ENCODE results near the gene C12orf50.
"Not testable (repeated sequence)": the region's sequence is repeated elsewhere in the genome, so short reads cannot be mapped to it uniquely, and the experiment has no call there.

C12orf50 gene

GRCh38 chr12:87985069-87985675, 44.0 kb downstream of the C12orf50 start:
- no peak for DNase-seq

- peak; percentile 76 for DNase-seq
These were observed 47.0 kb downstream of the C12orf50 start for GRCh38 chr12:87982208-87982607.

- DNase-seq = peak; percentile 5
These were observed 47.7 kb downstream of the C12orf50 start for GRCh38 chr12:87981495-87981894.

GRCh38 chr12:87975879-87976278, 53.3 kb downstream of the C12orf50 start:
- DNase-seq = no peak

GRCh38 chr12:87967871-87968270, 61.3 kb downstream of the C12orf50 start:
- peak; percentile 6 for DNase-seq

- no peak for DNase-seq
These were observed 68.6 kb downstream of the C12orf50 start for GRCh38 chr12:87960566-87960965.

- not testable (repeated sequence) for DNase-seq
These were observed 75.2 kb downstream of the C12orf50 start for GRCh38 chr12:87954028-87954427.

GRCh38 chr12:87953256-87953860, 75.8 kb downstream of the C12orf50 start:
- DNase-seq = peak; percentile 63

GRCh38 chr12:87952850-87953249, 76.4 kb downstream of the C12orf50 start:
- DNase-seq = no peak

GRCh38 chr12:87952223-87952622, 77.0 kb downstream of the C12orf50 start:
- DNase-seq = no peak

- no peak for DNase-seq
These were observed 85.4 kb downstream of the C12orf50 start for GRCh38 chr12:87943762-87944161.

- no peak for DNase-seq
These were observed 86.2 kb downstream of the C12orf50 start for GRCh38 chr12:87943023-87943422.

- DNase-seq = no peak
These were observed 90.0 kb downstream of the C12orf50 start for GRCh38 chr12:87939182-87939581.

- DNase-seq = peak; percentile 23
These were observed 94.0 kb downstream of the C12orf50 start for GRCh38 chr12:87935216-87935615.

GRCh38 chr12:87933991-87934390, 95.2 kb downstream of the C12orf50 start:
- peak; percentile 67 for DNase-seq

GRCh38 chr12:87931812-87932211, 97.4 kb downstream of the C12orf50 start:
- peak; percentile 92 for DNase-seq

- DNase-seq = no peak
These were observed 98.6 kb downstream of the C12orf50 start for GRCh38 chr12:87930627-87931026.
